NCI-H748 treated with DMSO at 0.1 percent for 48 hours (cell line): ENCODE data around the gene NSD2.
"Not testable (repeated sequence)": the region's sequence is repeated elsewhere in the genome, so short reads cannot be mapped to it uniquely, and the experiment has no call there.

Experiments
- DNase-seq: peaks from one replicate; lab custom pipeline; 2025; lab: John Stamatoyannopoulos, UW

Gene NSD2

GRCh38 chr4:2006956-2007653 is 135.9 kb downstream of the NSD2 start:
- DNase-seq: no peak

- no peak for DNase-seq
Measured at GRCh38 chr4:2007804-2008670, 136.8 kb downstream of the NSD2 start.

DNA sequence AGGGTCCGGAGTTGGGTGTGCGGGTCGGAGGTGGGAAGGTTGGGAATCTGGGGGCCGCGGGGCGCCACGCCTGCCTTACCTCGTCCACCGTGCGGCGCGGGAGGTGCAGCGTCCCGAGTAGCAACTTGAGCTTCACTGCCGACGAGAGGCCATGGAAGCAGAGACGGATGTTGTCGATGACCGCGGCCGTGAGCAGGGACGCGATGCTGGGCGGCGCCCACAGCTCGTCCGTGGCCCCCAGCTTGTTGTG is 137.4 kb downstream of the NSD2 start:
- no peak for DNase-seq

GRCh38 chr4:2008921-2009650 is 137.9 kb downstream of the NSD2 start, which contains the start of gene NELFA:
Gene NELFA (minus strand): TSS chr4:2008974. CDS start chr4:2008959, 15 bp downstream.
- peak; percentile 12 for DNase-seq

DNA sequence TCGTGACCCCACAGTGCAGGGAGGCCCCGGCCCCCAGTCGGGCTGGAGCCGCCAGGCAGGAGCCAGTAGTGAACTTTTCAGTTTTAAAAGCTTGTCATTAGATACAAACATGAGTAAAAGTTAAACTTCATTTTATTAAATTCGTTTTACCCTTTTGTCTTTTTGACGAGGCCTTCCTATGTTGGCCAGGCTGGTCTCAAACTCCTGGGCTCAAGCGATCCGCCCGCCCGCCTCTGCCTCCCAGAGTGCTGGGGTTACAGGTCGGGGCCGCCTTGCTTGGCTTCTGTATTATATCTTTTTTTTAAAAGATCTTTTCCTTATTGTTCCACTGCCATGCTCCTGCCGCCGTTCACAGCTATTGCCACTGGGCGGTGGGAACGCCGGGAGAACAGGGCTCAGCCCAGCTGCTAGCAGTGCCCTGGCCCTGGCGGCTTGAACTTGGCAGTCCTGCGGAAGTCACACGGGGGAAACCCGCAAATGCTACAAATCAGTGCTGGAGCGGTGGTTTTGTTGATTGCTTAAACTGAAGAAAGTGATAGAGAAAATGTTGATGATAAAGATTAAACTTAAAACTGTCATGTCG is 138.5 kb downstream of the NSD2 start:
- no peak for DNase-seq

- no peak for DNase-seq
Measured at GRCh38 chr4:2011583-2011982, 140.4 kb downstream of the NSD2 start.

GRCh38 chr4:2015008-2015407 is 143.8 kb downstream of the NSD2 start:
- no peak for DNase-seq

DNA sequence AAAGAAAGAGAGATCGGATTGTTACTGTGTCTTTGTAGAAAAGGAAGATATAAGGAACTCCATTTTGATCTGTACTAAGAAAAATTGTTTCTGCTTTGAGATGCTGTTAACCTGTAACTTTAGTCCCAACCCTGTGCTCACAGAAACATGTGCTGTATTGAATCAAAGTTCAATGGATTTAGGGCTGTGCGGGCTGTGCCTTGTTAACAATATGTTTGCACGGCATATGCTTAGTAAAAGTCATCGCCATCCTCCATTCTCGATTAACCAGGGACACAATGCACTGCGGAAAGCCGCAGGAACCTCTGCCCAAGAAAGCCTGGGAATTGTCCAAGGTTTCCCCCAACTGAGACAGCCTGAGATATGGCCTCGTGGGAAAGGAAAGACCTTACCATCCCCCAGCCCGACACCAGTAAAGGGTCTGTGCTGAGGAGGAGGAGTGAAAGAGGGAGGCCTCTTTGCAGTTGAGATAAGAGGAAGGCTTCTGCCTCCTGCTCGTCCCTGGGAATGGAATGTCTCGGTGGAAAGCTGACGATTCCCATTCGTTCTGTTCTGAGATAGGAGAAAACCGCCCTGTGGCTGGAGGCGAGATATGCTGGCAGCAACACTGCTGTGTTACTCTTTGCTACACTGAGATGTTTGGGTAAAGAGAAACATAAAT is 150.3 kb downstream of the NSD2 start:
- DNase-seq: not testable (repeated sequence)

- no peak for DNase-seq
Measured at GRCh38 chr4:2024683-2025082, 153.5 kb downstream of the NSD2 start.

DNA sequence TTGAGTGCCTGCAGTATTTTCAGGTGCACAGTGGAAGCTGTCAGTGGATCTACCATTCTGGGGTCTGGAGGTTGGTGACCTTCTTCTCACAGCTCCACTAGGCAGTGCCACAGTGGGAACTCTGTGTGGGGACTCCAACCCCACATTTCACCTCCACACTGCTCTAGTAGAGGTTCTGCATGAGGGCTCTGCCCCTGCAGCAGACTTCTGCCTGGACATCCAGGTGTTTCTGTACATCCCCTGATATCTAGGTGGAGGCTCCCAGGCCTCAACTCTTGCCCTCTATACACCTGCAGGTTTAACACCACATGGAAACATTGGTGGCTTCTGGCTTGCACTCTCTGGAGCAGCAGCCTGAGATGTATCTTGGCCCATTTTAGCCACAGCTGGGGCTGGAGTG is 154.6 kb downstream of the NSD2 start:
- DNase-seq: no peak

GRCh38 chr4:2027120-2027519 is 155.9 kb downstream of the NSD2 start:
- DNase-seq: not testable (repeated sequence)

GRCh38 chr4:2031161-2031560 is 160.0 kb downstream of the NSD2 start:
- DNase-seq: not testable (repeated sequence)
